Prostate gland (tissue), 2 donors: ENCODE measurements around the gene MARCHF6. TPM values are rescaled to one million over a fixed set of nuclear protein-coding genes. Genes with fewer than 3 reads are reported as not detected.
A peak's percentile ranks its signal among the peaks of the same experiment; 100 is the strongest.

Experiments
- DNase-seq: peaks from one replicate; pipeline ENCODE4 v3.0.0-alpha.2; 2019; ENCODE audit warnings: low spot score
- H3K27ac ChIP-seq, 2 donors: fragments of 200-600 bp; sonication (generic); 2 replicates each; pipeline ENCODE4 v1.5.1; 2017 to 2019
- H3K27me3 ChIP-seq: fragments of 200-600 bp; sonication (generic); replicated peaks from 2 replicates; pipeline ENCODE4 v1.5.1; 2019; ENCODE audit not compliant: insufficient read depth
- H3K36me3 ChIP-seq, 2 donors: fragments of 200-600 bp; sonication (generic); 1 replicate in 1 of 2; 2 replicates in 1 of 2; pipeline versions ENCODE4 v1.5.1 to v1.8.1; 2017 to 2019
- H3K4me1 ChIP-seq: fragments of 200-600 bp; sonication (generic); replicated peaks from 2 replicates; pipeline ENCODE4 v1.5.1; 2019
- H3K4me3 ChIP-seq, 2 donors: fragments of 200-600 bp; sonication (generic); 2 replicates each; pipeline ENCODE4 v1.5.1; 2017 to 2019
- H3K9me3 ChIP-seq: fragments of 200-600 bp; sonication (generic); 2 replicates; pipeline ENCODE4 v1.5.1; 2017
- POLR2A ChIP-seq: fragments of 450-650 bp; IDR thresholded peaks from one replicate; pipeline ENCODE4 v1.6.1; 2016; ENCODE audit warnings: antibody characterized with exemption, mild to moderate bottlenecking
- POLR2AphosphoS5 ChIP-seq: sonication (generic); formaldehyde crosslinking; IDR thresholded peaks from one replicate; pipeline ENCODE4 v1.6.1; 2017; ENCODE audit warnings: antibody characterized with exemption
- WGBS: methylation state at CpG from one replicate; pipeline ENCODE4 v1.1.5; 2018; 5-methylcytosine and 5-hydroxymethylcytosine counted together
- intact Hi-C: fragments of 100-400 bp; cut with DNase I; formaldehyde crosslinking; loops from one replicate; pipeline ENCODE4 v1.14.2; 2022
- small RNA-seq, 2 donors: library from RNA; depleted of rRNA; stranded (forward); fragments of <200 nt; gene quantifications; one replicate each; pipeline ENCODE3, GENCODE V24; 2016
- total RNA-seq, 2 donors: library from RNA; depleted of rRNA; stranded (reverse); fragments of >200 nt; gene quantifications; one replicate each; pipeline ENCODE4 v1.1.0, GENCODE V29; 2016
- TF ChIP-seq, protein P1 (sequence below), 4 experiments: fragments of 200-600 bp in 2 of 4; fragments of 450-650 bp in 2 of 4; sonication (generic) in 2 of 4; IDR thresholded peaks; 1 replicate in 3 of 4; 2 replicates in 1 of 4; pipeline ENCODE4 v1.5.1; 2016 to 2019; ENCODE audit warnings: antibody characterized with exemption in 4 of 4, mild to moderate bottlenecking in 2 of 4, moderate library complexity in 2 of 4

MARCHF6 gene
- total RNA-seq, 2 donors from 2014 or later: 65.3 to 86.5 TPM

DNA sequence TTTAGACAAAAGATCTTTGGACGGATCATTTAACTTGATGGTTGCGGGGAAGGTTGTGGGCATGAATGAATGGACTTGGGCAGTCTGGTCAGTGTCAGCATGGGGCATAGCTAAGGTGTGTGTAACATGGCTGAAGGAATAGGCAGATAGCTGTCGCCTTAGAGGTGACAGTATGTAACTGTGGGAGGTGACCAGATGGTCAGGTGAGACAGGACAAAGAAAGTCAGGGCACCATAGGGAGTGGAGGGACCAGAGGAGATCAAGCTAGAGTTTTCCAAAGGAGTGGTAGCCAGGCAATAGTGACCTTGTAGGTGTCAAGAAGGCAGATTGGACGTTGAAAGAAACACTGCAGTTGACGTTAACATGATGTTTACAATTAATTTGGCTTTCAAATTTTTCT is 43.1 kb downstream of the MARCHF6 start:
- TF ChIP-seq POLR2A (no peak), POLR2AphosphoS5 (no peak)
- no peaks in the 10 kb centered on the region for H3K4me1 ChIP-seq
- peaks cover 0 to 8% of the 10 kb centered on the region in 2 donors for H3K36me3 ChIP-seq
- WGBS: 71% methylated on average over 5 of the region's 5 CpGs
- no peak overlapping the region for H3K4me3 ChIP-seq
- no peaks in the 10 kb centered on the region for H3K27me3 ChIP-seq
- intact Hi-C loops: no loop called here
- no peak for DNase-seq
- H3K9me3 ChIP-seq: no peaks in the 10 kb centered on the region
- no peak overlapping the region for H3K27ac ChIP-seq

DNA sequence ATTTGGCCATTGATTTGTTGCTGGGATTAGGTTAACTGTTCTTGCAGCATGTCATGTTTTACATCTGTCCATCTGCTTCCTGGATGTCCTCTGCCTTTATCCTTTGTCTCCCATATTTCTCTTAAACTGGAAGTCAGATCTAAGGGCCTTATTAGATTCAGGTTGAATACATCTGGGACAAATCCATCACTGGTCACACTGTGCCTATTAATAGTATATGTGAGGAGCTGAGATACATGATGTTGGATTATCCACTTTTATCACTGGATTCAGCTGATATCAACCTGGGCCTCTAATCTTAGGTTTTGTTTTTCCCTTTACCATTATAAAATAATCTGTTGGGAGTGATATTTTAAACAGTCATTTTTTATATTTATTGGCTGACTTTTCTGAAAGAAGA is 46.3 kb downstream of the MARCHF6 start:
- Histone ChIP-seq H3K4me3 (no peak overlapping the region), H3K4me1 (no peaks in the 10 kb centered on the region), H3K9me3 (no peaks in the 10 kb centered on the region), H3K36me3 (peaks cover 0 to 13% of the 10 kb centered on the region in 2 donors), H3K27ac (peak overlapping the region in 1 of 2 donors; percentile 8), H3K27me3 (no peaks in the 10 kb centered on the region)
- intact Hi-C loops: loop anchor here (5.0 kb wide), 1 partner anchor 48 kb away; the partner anchor contains the start of gene MARCHF6
- TF ChIP-seq POLR2AphosphoS5: no peak
- no peak for TF ChIP-seq POLR2A
- TF ChIP-seq, protein P1, sequence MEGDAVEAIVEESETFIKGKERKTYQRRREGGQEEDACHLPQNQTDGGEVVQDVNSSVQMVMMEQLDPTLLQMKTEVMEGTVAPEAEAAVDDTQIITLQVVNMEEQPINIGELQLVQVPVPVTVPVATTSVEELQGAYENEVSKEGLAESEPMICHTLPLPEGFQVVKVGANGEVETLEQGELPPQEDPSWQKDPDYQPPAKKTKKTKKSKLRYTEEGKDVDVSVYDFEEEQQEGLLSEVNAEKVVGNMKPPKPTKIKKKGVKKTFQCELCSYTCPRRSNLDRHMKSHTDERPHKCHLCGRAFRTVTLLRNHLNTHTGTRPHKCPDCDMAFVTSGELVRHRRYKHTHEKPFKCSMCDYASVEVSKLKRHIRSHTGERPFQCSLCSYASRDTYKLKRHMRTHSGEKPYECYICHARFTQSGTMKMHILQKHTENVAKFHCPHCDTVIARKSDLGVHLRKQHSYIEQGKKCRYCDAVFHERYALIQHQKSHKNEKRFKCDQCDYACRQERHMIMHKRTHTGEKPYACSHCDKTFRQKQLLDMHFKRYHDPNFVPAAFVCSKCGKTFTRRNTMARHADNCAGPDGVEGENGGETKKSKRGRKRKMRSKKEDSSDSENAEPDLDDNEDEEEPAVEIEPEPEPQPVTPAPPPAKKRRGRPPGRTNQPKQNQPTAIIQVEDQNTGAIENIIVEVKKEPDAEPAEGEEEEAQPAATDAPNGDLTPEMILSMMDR (IDR thresholded peaks at IDR 0.05): no peak
- DNase-seq: no peak

DNA sequence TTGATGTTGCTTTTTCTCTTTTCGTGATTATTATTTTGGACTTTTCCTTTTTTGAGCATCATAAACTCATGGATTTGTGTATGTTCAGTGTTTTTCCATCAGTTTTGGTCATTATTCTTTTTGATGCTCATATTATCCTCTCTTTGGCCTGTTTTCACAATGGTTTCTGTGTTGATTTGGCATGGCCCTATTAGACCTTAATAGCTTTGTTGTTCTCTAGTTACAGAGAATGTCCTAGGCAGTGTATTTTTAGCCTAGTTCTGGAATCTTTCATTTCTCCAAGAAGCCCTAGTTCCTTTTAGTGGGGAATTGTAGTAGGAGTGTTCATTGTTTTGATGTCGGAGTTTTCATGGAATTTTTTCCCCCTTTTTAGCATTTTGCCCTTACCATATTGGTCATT is 46.9 kb downstream of the MARCHF6 start:
- H3K27me3 ChIP-seq: no peaks in the 10 kb centered on the region
- DNase-seq: no peak
- H3K27ac ChIP-seq: peak overlapping the region in 1 of 2 donors; percentile 8
- TF ChIP-seq, protein P1 (IDR thresholded peaks at IDR 0.05): no peak
- TF ChIP-seq POLR2AphosphoS5: no peak
- no peak for TF ChIP-seq POLR2A
- 70% methylated on average over 2 of the region's 2 CpGs for WGBS
- H3K4me1 ChIP-seq: no peaks in the 10 kb centered on the region
- H3K36me3 ChIP-seq: peaks cover 0 to 13% of the 10 kb centered on the region in 2 donors
- intact Hi-C loops: loop anchor here (5.0 kb wide), 1 partner anchor 48 kb away; the partner anchor contains the start of gene MARCHF6
- H3K4me3 ChIP-seq: no peak overlapping the region
- no peaks in the 10 kb centered on the region for H3K9me3 ChIP-seq

DNA sequence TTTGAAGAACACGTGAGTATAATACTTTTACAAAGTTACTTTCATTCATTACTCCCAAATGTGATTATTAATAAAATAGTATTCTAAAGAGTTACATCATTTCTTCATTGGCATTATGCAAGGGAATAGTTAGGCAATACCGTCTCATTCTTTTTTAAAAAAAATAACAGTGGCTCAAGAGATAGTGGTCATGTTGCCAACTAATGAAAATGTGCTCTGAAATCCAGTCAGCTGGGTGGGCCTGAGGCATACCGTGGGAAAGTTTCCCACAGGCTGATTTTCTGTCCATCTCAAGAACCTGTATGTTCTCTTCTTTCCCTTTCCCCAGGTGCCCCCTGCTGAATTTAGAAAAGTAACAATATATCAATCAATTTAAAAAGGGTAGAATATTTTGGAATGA is 47.3 kb downstream of the MARCHF6 start:
- no peak for DNase-seq
- intact Hi-C loops: loop anchor here (5.0 kb wide), 1 partner anchor 49 kb away; the partner anchor contains the start of gene MARCHF6
- Histone ChIP-seq H3K27me3 (no peaks in the 10 kb centered on the region), H3K4me1 (no peaks in the 10 kb centered on the region), H3K27ac (peak overlapping the region; percentile 1 to 8), H3K36me3 (peaks cover 0 to 9% of the 10 kb centered on the region in 2 donors), H3K4me3 (no peak overlapping the region), H3K9me3 (no peaks in the 10 kb centered on the region)
- TF ChIP-seq, protein P1 (IDR thresholded peaks at IDR 0.05): no peak
- TF ChIP-seq POLR2A: no peak
- no peak for TF ChIP-seq POLR2AphosphoS5
- 48% methylated on average over 3 of the region's 3 CpGs for WGBS

DNA sequence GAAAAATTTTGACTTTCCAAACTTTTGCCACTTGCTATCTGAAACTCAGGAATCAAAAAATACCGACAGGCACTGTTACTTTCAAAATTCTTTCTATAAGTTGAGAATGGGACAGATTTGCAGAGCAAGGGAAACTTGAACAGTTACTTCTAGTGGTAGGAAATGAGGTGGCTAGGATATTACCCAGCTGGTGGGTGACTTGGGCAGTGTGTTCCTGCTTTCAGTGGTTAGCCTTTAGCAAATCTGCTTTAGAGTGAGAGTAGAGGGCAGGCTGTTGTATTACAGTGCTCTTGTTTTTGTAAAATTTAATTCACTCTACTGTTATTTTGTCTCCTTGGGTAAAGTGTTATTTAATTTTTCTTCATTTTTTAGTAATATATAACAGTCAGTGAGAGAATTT is 48.0 kb downstream of the MARCHF6 start:
- H3K4me1 ChIP-seq: no peaks in the 10 kb centered on the region
- no peak overlapping the region for H3K27ac ChIP-seq
- intact Hi-C loops: loop anchor here (5.0 kb wide), 1 partner anchor 49 kb away; the partner anchor contains the start of gene MARCHF6
- no peak overlapping the region for H3K4me3 ChIP-seq
- WGBS: 71% methylated on average over 1 of the region's 1 CpG
- no peaks in the 10 kb centered on the region for H3K27me3 ChIP-seq
- no peak for DNase-seq
- no peak for TF ChIP-seq POLR2A
- TF ChIP-seq, protein P1 (IDR thresholded peaks at IDR 0.05): no peak
- no peak for TF ChIP-seq POLR2AphosphoS5
- no peaks in the 10 kb centered on the region for H3K9me3 ChIP-seq
- peaks cover 0 to 5% of the 10 kb centered on the region in 2 donors for H3K36me3 ChIP-seq

Small RNA genes lying within 50 kb of the gene (small RNA-seq; reads per million reads assigned to genes)
- 0 reads per million in 2 donors for gene RF00019

Other genes with a start within 250 kb of the MARCHF6 start
- gene ATPSCKMT, start 103.8 kb upstream of the MARCHF6 start, total RNA-seq: 10 to 100 TPM; 18.1 to 25.9 TPM
- 100 to 1,000 TPM; 113 to 140 TPM for gene CCT5, start 103.4 kb upstream of the MARCHF6 start, total RNA-seq
- gene CMBL, start 45.8 kb upstream of the MARCHF6 start, total RNA-seq: 10 to 100 TPM; 11.2 to 20.3 TPM
- 10 to 100 TPM in 1 of 2 donors, not detected in 1; 34.9 TPM for gene ROPN1L, start 88.2 kb downstream of the MARCHF6 start, total RNA-seq
- gene ANKRD33B, start 210.4 kb downstream of the MARCHF6 start, total RNA-seq: 1 to 10 TPM; 4.1 to 7.4 TPM